ENCODE results near the gene RSPO4. TPM values are rescaled to one million over a fixed set of nuclear protein-coding genes. Genes with fewer than 3 reads are reported as not detected.
A peak's percentile ranks its signal among the peaks of the same experiment; 100 is the strongest.

Gene RSPO4
- total and polyA plus RNA-seq, 9 of the 15 experiments (the other 6 are each of a cell fraction or from before 2014, with no cell fraction given) = 0.04 to 0.34 TPM; not detected in 7

DNA sequence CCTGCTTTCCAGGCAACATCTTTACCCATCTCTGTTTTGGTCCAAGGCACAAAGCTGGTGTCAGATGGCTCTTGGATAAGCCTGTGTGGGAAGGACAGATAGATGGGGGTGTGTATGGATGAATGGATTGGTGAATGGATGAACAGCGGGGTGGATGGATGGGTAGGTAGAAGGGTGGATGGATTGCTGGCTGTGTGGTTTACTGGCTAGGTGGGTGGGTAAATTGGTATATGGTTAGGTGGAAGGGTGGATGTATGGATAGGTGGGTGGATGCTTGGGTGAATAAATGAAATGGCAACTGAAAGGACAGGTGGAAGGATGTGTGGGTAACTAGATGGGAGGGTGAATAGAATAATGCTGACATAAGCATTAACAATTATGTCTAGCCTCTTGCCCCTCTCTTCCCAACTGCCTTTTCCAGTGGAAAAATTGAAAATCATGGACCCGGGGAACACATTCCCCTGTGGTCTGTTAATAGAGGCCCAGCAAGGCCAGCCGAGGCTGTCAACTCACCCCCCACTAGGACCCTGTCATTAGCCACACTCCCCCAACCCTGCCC lies 43.8 kb upstream of the RSPO4 start:
- H3K27ac ChIP-seq (ENCODE audit: extremely low read depth, low read depth, low read length) = no peak overlapping the region
- no peak for ATAC-seq
- no peaks in the 10 kb centered on the region for H4K20me1 ChIP-seq (replicated peaks; ENCODE audit: control insufficient read depth, insufficient read depth, low read length)
- no peak overlapping the region for H2AFZ ChIP-seq (ENCODE audit: low read depth, low read length)
- 0% methylated on average over 2 of the region's 3 CpGs for WGBS (ENCODE audit: insufficient coverage, low coverage, missing lambda C conversion rate)
- no peak overlapping the region for H3K4me3 ChIP-seq
- no peak for DNase-seq (ENCODE audit: extremely low read depth in 1 of 4, low spot score in 3 of 4)
- no peaks in the 10 kb centered on the region for H3K79me2 ChIP-seq (ENCODE audit: control insufficient read depth, insufficient read depth, low read length)
- no peak overlapping the region for H3K9ac ChIP-seq (ENCODE audit: insufficient read depth in 1 of 2, low read depth in 2 of 2, low read length in 2 of 2)
- CTCF ChIA-PET (ENCODE audit: low intra/inter-chr PET ratio) = no interaction called here
- in situ Hi-C loops (cut with MboI) = no loop called here
- H3K4me2 ChIP-seq (ENCODE audit: insufficient read depth, low read length) = no peak overlapping the region
- H3K4me1 ChIP-seq (replicated peaks in 1 of 2; ENCODE audit: control insufficient read depth in 2 of 2, insufficient read depth in 2 of 2, low read length in 2 of 2) = no peaks in the 10 kb centered on the region
- BruUV-seq (replicated peaks) = no TSS peak
- intact Hi-C loops (cut with micrococcal nuclease) = no loop called here
- no peaks in the 10 kb centered on the region for H3K9me3 ChIP-seq (replicated peaks; ENCODE audit: control insufficient read depth, insufficient read depth, low read depth, low read length)
- peaks cover 0 to 22% of the 10 kb centered on the region in 2 experiments; a peak in 4 of 5 replicates for H3K27me3 ChIP-seq (ENCODE audit: control insufficient read depth in 2 of 2, insufficient read depth in 2 of 2, low read length in 2 of 2)
- no peaks in the 10 kb centered on the region for H3K36me3 ChIP-seq (ENCODE audit: control insufficient read depth, insufficient read depth, low read length)
- TF ChIP-seq POLR2B (IDR thresholded peaks at IDR 0.05; ENCODE audit: low read depth, partially characterized antibody) (no peak), C11orf30 (IDR thresholded peaks at IDR 0.05; ENCODE audit: low read depth) (peak; percentile 73), MAFF (IDR thresholded peaks at IDR 0.05; ENCODE audit: low read length) (peak; percentile 83), STAG1 (CRISPR knock-in tag; IDR thresholded peaks at IDR 0.05; ENCODE audit: borderline replicate concordance) (no peak), MAFK (IDR thresholded peaks at IDR 0.05; ENCODE audit: low read length) (peak; percentile 89), PTBP1 (IDR thresholded peaks at IDR 0.05; ENCODE audit: low read depth, low read length) (no peak), ZNF316 (IDR thresholded peaks at IDR 0.05) (peak; percentile 89), POLR3G (IDR thresholded peaks at IDR 0.05; ENCODE audit: extremely low read depth, insufficient read length, insufficient replicate concordance) (no peak), MAFG (tag; conservative IDR thresholded peaks at IDR 0.05) (peak; percentile 70)
- FAIRE-seq = no peak
- H3K9me1 ChIP-seq (ENCODE audit: control insufficient read depth, insufficient read depth, low read length) = no peaks in the 10 kb centered on the region
- POLR2A ChIA-PET = no interaction called here
